Ascending aorta (tissue), 2 donors: ENCODE results near the gene ZNF37A. TPM values are rescaled to one million over a fixed set of nuclear protein-coding genes. Genes with fewer than 3 reads are reported as not detected.

Experiments
- DNase-seq, 2 donors: peaks; one replicate each; pipeline ENCODE4 v3.0.0-alpha.2; 2019; ENCODE audit warnings: low spot score in 2 of 2
- H3K27ac ChIP-seq, 2 donors: fragments of 200-600 bp; sonication (generic); one replicate each; pipeline ENCODE4 v1.5.1; 2016 to 2017; ENCODE audit warnings: mild to moderate bottlenecking in 1 of 2
- H3K27me3 ChIP-seq: fragments of 200-600 bp; sonication (generic); one replicate; pipeline ENCODE4 v1.5.1; 2017
- H3K36me3 ChIP-seq, 2 donors: fragments of 200-600 bp; sonication (generic); one replicate each; pipeline ENCODE4 v1.5.1; 2016
- H3K4me1 ChIP-seq, 2 donors: fragments of 200-600 bp; sonication (generic); one replicate each; pipeline ENCODE4 v1.5.1; 2016 to 2017; ENCODE audit warnings: mild to moderate bottlenecking in 1 of 2
- H3K4me3 ChIP-seq, 2 donors: fragments of 200-600 bp; sonication (generic); one replicate each; pipeline ENCODE4 v1.5.1; 2016 to 2017; ENCODE audit warnings: mild to moderate bottlenecking in 1 of 2
- H3K9me3 ChIP-seq, 2 donors: fragments of 200-600 bp; sonication (generic); one replicate each; pipeline ENCODE4 v1.5.1; 2016
- intact Hi-C: fragments of 100-400 bp; cut with DNase I; formaldehyde crosslinking; loops from one replicate; pipeline ENCODE4 v1.15.1; 2023
- total RNA-seq: library from RNA; depleted of rRNA; stranded (reverse); fragments of >200 nt; gene quantifications from one replicate; pipeline ENCODE4 v1.1.0, GENCODE V29; 2016
- TF ChIP-seq, protein P1 (sequence below), 3 experiments: fragments of 200-600 bp in 2 of 3; fragments of 450-650 bp in 1 of 3; sonication (generic) in 2 of 3; IDR thresholded peaks; one replicate each; pipeline ENCODE4 v1.5.1; 2016 to 2019; ENCODE audit warnings: antibody characterized with exemption in 3 of 3, mild to moderate bottlenecking in 1 of 3, moderate library complexity in 1 of 3

The ZNF37A gene
- total RNA-seq, 1 donor from 2014 or later: 2.8 TPM

GRCh38 chr10:38156416-38157269, 62.5 kb downstream of the ZNF37A start:
- intact Hi-C loops: no loop called here
- no peaks in the 10 kb centered on the region for H3K27me3 ChIP-seq

DNA sequence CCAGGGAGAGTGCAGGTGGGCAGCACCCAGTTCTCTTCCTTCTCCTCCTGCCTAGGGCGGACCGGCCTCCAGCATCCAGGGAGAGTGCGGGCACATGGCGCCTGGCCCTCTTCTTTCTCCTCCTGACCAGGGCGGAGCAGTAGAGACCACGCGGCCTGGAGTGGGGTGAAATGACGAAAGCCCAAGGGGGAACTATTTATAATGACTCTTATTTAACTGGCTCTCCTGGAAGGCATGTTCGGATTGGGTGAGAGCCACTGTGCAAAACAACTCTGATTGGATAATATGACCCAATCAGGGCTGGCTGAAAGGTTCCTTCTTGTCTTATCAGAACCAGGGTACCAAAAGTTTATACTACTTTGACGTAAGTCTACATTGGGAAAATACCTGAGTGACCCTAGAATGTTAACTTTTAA, 63.1 kb downstream of the ZNF37A start:
- DNase-seq: no peak
- Histone ChIP-seq H3K4me3 (no peak overlapping the region), H3K9me3 (peaks cover 7 to 17% of the 10 kb centered on the region in 2 donors), H3K36me3 (no peaks in the 10 kb centered on the region), H3K27me3 (no peaks in the 10 kb centered on the region), H3K27ac (no peak overlapping the region), H3K4me1 (no peaks in the 10 kb centered on the region)
- TF ChIP-seq, protein P1, sequence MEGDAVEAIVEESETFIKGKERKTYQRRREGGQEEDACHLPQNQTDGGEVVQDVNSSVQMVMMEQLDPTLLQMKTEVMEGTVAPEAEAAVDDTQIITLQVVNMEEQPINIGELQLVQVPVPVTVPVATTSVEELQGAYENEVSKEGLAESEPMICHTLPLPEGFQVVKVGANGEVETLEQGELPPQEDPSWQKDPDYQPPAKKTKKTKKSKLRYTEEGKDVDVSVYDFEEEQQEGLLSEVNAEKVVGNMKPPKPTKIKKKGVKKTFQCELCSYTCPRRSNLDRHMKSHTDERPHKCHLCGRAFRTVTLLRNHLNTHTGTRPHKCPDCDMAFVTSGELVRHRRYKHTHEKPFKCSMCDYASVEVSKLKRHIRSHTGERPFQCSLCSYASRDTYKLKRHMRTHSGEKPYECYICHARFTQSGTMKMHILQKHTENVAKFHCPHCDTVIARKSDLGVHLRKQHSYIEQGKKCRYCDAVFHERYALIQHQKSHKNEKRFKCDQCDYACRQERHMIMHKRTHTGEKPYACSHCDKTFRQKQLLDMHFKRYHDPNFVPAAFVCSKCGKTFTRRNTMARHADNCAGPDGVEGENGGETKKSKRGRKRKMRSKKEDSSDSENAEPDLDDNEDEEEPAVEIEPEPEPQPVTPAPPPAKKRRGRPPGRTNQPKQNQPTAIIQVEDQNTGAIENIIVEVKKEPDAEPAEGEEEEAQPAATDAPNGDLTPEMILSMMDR (IDR thresholded peaks at IDR 0.05): no peak
- intact Hi-C loops: no loop called here

More at GRCh38 chr10:38156416-38157269, 62.5 kb downstream of the ZNF37A start:
- H3K4me1 ChIP-seq: no peaks in the 10 kb centered on the region
- DNase-seq: no peak
- no peak overlapping the region for H3K4me3 ChIP-seq
- H3K36me3 ChIP-seq: no peaks in the 10 kb centered on the region
- TF ChIP-seq, protein P1 (IDR thresholded peaks at IDR 0.05): no peak
- H3K9me3 ChIP-seq: peaks cover 7 to 22% of the 10 kb centered on the region in 2 donors
- no peak overlapping the region for H3K27ac ChIP-seq

- Histone ChIP-seq H3K36me3 (no peaks in the 10 kb centered on the region), H3K27ac (no peak overlapping the region), H3K27me3 (no peaks in the 10 kb centered on the region), H3K9me3 (peaks cover 7 to 16% of the 10 kb centered on the region in 2 donors), H3K4me3 (no peak overlapping the region), H3K4me1 (no peaks in the 10 kb centered on the region)
- no peak for DNase-seq
- TF ChIP-seq, protein P1 (IDR thresholded peaks at IDR 0.05): no peak
- intact Hi-C loops: no loop called here
Observed at GRCh38 chr10:38159004-38159403, 64.9 kb downstream of the ZNF37A start.

GRCh38 chr10:38163617-38164016, 69.5 kb downstream of the ZNF37A start:
- intact Hi-C loops: no loop called here
- no peak for DNase-seq
- Histone ChIP-seq H3K4me1 (no peaks in the 10 kb centered on the region), H3K27me3 (no peaks in the 10 kb centered on the region), H3K9me3 (peaks cover 0 to 7% of the 10 kb centered on the region in 2 donors), H3K27ac (no peak overlapping the region), H3K4me3 (no peak overlapping the region), H3K36me3 (no peaks in the 10 kb centered on the region)
- TF ChIP-seq, protein P1 (IDR thresholded peaks at IDR 0.05): no peak

- Histone ChIP-seq H3K4me1 (no peaks in the 10 kb centered on the region), H3K27me3 (no peaks in the 10 kb centered on the region), H3K27ac (no peak overlapping the region), H3K9me3 (peaks cover 0 to 3% of the 10 kb centered on the region in 2 donors), H3K36me3 (no peaks in the 10 kb centered on the region), H3K4me3 (no peak overlapping the region)
- TF ChIP-seq, protein P1 (IDR thresholded peaks at IDR 0.05): no peak
- intact Hi-C loops: no loop called here
- no peak for DNase-seq
Observed at GRCh38 chr10:38174336-38174735, 80.2 kb downstream of the ZNF37A start.
